CD4-positive, alpha-beta T cell treated with Interleukin-15 for 4 hours (primary cell): ENCODE results near the gene SPATA21.
A peak's percentile ranks its signal among the peaks of the same experiment; 100 is the strongest.
"Not testable (repeated sequence)": the region's sequence is repeated elsewhere in the genome, so short reads cannot be mapped to it uniquely, and the experiment has no call there.

Source experiments
- DNase-seq: peaks from one replicate; pipeline ENCODE4 v3.0.0-alpha.2; 2020; ENCODE audit warnings: low spot score

Gene SPATA21

DNA sequence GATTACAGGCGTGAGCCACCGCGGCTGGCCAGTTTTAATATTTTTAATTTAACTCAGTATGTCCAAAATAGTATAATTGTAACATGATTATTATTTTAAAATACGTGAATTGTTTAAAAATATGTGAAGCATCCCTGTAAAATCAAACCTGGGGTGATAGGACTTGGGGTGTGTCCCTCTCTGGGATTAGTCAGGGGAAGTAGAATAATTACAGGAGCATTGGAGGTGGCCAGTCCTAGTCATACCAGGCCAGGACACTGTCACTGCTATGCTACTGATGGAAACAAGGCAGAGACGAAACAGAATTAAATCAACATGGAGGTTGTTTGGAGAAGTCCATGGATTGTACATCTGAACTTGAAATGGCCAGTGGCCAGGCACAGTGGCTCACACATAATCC, 53.3 kb downstream of the SPATA21 start:
- no peak for DNase-seq

GRCh38 chr1:16380868-16381267, 56.4 kb downstream of the SPATA21 start:
- DNase-seq = no peak

- no peak for DNase-seq
Measured at GRCh38 chr1:16378443-16378842, 58.8 kb downstream of the SPATA21 start.

DNA sequence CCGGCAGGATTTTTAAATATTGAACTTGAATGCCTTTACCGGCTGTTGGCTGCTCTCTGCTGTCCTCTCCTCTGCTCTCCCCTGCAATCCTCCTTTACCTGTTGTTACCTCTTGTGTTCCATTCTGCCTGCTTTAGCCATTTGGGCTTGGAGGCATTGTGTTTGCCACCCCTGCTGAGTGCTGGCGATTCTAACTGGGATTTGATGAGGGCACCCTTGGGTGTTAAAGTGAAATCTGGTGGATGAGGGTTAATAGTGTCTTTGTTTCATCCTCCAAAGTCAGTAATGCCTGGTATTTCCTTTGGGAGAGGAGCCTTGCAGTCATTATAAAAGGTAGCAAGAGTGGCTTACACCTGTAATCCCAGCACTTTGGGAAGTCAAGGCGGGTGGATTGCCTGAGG, 60.3 kb downstream of the SPATA21 start:
- no peak for DNase-seq

DNA sequence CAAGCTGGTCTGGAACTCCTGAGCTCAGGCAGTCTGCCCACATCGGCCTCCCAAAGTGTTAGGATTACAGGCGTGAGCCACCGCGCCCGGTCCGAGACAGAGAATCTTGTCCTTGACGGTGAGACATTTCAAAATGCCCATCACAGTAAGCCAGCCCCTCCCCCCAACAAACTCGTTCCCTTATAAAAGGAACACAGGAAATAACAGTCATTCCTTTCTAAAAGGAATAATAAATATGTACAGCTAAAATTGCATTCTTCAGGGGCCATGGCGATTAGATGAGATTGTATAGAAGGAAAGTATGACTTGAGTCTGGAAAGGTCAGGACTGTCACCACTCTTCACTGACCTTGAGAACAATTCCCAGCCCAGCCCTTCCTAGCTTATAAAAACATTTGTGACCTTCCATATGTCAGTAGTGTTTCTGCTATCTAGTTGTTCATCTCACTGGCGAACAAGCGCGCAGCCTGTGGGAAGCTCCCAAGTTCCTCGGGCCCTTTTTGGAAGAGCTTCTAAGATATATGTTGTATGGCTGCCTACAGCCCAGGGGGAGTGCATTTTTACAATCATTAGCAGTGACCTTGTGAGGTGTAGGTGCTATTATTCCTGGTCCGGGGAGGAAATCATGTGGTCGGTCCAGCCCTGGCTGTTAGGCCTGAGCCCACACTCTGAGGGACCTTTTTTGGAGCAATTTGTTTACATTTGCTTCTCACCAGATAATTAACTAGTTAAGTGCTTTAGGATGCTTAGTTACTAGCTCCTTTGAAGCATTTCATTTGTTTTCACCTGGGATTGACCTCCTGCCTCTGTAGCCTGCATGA, 61.5 kb downstream of the SPATA21 start:
- no peak for DNase-seq

DNA sequence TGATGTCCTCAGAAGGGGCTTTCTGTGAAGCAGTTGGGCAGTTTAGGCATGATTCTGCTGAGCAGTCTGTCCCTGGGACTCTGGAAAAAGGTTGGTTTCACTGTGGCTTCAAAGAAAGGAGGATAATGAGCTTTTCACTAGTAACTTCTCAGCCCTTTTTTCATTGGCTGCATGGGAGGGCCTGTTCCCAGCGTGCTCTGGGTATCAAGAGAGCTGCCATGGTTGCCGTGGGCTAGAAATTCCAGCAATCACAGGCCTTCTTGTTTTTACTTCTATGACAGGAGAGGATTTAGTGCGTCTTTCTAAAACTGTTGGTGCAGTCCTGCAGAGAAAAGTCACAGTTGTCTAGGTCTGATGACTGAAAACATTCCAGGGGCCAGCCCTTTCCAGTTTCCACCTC, 63.0 kb downstream of the SPATA21 start:
- no peak for DNase-seq

GRCh38 chr1:16372535-16373285, 64.5 kb downstream of the SPATA21 start:
- DNase-seq = no peak

- DNase-seq = peak; percentile 70
Measured at GRCh38 chr1:16371725-16372124, 65.5 kb downstream of the SPATA21 start.

DNA sequence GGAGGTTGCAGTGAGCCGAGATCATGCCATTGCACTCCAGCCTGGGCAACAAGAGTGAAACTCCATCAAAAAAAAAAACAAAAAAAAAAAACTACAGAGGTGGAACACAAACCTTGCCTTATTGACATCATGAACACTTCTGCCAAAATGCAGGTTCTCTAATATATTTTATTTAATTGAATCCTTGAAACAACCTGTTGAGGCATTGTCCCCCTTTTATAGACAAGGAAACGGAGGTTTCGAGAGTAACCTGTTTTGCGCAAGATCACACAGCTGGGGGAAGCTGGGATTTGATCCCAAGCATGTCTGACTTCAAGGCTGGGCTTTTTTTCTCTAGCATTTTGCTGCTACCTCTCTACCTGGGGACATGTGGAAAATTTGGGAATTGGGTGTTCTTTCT, 67.4 kb downstream of the SPATA21 start:
- DNase-seq = no peak

DNA sequence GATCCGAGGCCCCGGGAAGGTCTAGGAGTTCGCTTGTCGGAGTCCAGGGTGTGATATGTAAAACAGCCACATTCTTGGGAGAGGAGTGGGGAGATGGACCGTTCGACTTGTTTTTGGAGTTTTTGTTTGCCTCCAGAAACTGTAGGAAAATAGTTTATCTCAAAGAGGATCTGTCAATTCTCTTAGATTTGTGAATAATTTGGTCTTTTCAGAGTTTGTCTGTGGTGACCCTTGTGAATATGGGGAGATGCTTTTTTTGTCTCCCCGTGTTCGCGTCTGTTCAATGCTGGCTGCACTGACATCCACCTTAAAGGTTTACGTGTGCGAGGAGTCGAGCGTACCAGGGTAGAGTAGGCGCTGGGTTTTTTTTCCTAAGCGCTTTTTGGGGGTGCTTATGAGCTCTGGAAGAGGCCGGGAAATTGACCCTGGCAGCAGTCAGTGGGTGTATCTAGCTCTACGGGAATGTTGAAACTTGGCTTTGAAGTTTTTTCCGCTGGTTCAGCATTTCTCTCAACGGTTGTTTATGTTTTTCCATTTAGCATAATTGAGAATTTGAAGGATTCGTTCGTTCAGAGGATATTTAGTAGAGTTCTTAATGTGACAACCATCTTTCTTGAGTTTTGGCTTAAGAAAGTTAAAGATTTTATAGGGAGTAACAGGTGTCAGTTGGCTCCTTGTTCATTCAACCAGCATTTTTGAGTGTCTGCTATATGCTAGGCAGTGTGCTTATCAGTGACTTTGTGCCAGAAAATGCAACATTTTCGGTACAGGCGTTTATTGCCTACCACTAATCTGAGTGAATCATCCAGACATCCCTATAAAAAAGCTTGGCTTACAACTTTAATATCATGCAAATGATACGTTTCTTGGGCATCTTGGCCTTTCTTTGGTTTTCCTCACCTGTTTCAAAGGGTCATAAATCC, 69.0 kb downstream of the SPATA21 start:
- no peak for DNase-seq

- peak; percentile 83 for DNase-seq
Measured at GRCh38 chr1:16367258-16367967, 69.8 kb downstream of the SPATA21 start.

- peak; percentile 99 for DNase-seq
Measured at GRCh38 chr1:16366722-16367257, 70.4 kb downstream of the SPATA21 start, which contains the start of gene SZRD1. Gene SZRD1 (plus strand): TSS chr1:16367242. CDS start chr1:16367258, 16 bp downstream.

DNA sequence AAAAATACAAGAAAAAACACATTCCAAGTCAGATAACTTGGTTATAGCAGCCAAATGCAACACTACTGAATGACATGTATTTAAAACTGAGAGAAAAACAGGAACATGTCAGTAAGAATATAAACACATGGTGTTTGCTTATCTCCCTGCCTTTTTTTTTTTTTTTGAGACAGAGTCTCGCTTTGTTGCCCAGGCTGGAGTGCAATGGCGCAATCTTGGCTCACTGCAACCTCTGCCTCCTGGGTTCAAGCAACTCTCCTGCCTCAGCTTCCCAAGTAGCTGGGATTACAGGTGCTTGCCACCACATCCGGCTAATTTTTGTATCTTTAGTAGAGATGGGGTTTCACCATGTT, 72.1 kb downstream of the SPATA21 start:
- not testable (repeated sequence) for DNase-seq

DNA sequence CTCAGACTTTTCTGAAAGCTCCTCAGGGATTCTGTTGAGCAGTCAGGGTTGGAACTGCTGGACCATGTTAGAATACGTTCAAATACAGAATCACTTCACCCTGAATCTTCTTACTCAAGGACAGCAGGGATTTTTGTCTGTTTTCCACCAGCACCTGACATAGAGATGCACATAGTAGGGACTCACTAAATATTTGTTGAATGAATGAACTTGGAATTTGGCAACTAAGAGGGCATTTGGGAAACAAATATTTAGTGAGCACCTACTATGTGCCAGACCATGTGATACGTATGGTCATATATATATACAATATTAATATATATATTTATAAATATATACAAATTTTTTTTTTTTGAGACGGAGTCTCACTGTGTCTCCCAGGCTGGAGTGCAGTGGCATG, 80.4 kb downstream of the SPATA21 start:
- DNase-seq = no peak

- no peak for DNase-seq
Measured at GRCh38 chr1:16354619-16355018, 82.6 kb downstream of the SPATA21 start.

DNA sequence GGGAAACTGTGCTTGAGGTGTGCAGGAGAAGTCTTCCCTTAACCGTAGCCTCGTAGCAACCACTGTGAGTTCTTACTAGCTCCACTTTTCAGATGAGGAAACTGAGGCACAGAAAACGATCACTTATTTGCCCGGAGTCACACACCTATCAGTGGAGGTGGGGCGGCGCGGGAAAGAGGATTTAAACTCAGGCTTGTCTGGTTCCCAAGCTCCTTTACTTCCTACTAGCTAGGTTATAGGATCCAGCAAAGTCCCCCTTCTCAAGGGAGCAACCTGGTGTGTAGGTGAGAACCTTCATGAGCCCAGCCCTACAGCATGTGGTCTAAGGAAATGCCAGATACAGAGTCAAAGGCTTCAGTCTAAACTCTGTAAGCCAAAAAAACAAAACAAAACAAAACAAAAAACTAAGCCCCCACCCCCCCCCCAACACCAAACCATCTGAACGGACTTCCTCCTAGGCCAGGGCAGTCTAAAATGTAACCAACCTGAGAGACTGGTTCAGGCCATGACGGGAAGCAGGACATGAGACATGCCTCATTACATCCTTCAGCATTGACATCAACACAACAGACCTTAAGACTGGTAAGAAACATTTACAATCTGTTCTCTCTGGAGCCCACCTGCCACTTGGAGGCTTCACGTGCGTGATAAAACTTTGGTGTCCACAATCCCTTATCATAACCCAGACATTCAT, 84.2 kb downstream of the SPATA21 start:
- no peak for DNase-seq

GRCh38 chr1:16351994-16352841, 85.0 kb downstream of the SPATA21 start, which contains the start of gene FBXO42:
Gene FBXO42 (minus strand): TSS chr1:16352480. CDS start chr1:16315418, 37,062 bp downstream.
- peak; percentile 93 for DNase-seq

- no peak for DNase-seq
Measured at GRCh38 chr1:16351456-16351993, 85.7 kb downstream of the SPATA21 start.

GRCh38 chr1:16349847-16350406, 87.3 kb downstream of the SPATA21 start:
- DNase-seq = no peak
